ENCODE results near the gene CCDC137. TPM values are rescaled to one million over a fixed set of nuclear protein-coding genes. Genes with fewer than 3 reads are reported as not detected.

CCDC137 gene
- total RNA-seq, 2 donors from 2014 or later, result 18.5 to 27.7 TPM

DNA sequence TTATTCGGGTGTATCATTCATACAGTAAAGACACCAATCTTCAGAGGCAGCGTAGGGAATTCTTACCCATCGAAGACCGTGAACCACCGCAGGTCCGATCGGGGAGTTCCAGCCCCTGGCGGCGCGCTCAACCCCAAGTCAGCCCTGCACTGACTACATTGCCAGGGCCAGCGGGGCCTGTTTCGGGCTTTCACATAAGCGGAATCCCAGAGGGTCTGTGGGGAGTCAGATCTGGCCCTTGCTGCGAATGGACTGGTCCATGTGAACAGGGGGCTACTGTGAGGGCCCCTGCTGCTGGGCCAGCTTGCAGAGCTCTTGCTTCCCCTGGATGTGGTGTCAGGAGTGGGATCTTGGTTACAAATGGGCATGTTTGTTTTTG lies 17.8 kb upstream of the CCDC137 start:
- intact Hi-C loops (cut with DNase I), result no loop called here
- Histone ChIP-seq H3K36me3 (no peaks in the 10 kb centered on the region), H3K4me1 (replicated peaks) (no peaks in the 10 kb centered on the region), H3K27me3 (replicated peaks; ENCODE audit: insufficient read depth) (peaks cover 15% of the 10 kb centered on the region), H3K9me3 (no peaks in the 10 kb centered on the region), H3K4me3 (no peak overlapping the region), H3K27ac (no peak overlapping the region)
- 74% methylated on average over 14 of the region's 14 CpGs for WGBS
- no peak for DNase-seq (ENCODE audit: low spot score)
- TF ChIP-seq, protein P1, sequence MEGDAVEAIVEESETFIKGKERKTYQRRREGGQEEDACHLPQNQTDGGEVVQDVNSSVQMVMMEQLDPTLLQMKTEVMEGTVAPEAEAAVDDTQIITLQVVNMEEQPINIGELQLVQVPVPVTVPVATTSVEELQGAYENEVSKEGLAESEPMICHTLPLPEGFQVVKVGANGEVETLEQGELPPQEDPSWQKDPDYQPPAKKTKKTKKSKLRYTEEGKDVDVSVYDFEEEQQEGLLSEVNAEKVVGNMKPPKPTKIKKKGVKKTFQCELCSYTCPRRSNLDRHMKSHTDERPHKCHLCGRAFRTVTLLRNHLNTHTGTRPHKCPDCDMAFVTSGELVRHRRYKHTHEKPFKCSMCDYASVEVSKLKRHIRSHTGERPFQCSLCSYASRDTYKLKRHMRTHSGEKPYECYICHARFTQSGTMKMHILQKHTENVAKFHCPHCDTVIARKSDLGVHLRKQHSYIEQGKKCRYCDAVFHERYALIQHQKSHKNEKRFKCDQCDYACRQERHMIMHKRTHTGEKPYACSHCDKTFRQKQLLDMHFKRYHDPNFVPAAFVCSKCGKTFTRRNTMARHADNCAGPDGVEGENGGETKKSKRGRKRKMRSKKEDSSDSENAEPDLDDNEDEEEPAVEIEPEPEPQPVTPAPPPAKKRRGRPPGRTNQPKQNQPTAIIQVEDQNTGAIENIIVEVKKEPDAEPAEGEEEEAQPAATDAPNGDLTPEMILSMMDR (IDR thresholded peaks at IDR 0.05), result no peak
- TF ChIP-seq POLR2A (IDR thresholded peaks at IDR 0.05), result no peak
- no peak for TF ChIP-seq POLR2AphosphoS5 (IDR thresholded peaks at IDR 0.05)

DNA sequence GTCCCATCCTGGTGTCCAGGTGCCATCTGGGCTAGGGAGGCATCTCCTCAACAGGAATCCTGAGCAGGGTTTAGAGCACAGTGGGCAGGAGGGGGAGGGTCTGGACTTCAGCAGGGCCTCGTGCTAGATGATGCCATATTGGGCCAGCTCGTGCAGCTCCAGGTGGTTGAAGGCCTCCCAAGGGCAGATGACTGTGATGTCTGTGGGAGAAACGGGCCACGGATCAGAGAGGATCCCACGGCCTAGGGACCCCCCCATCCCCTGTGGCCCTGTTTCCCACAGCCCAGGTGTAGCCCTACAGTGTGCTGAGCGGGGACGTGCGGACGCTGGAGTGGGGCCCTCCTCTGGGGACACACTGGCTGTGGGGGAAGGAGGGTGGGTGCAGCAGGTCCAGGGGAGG lies 15.6 kb upstream of the CCDC137 start:
- Histone ChIP-seq H3K4me1 (replicated peaks) (no peaks in the 10 kb centered on the region), H3K27ac (no peak overlapping the region), H3K9me3 (no peaks in the 10 kb centered on the region), H3K4me3 (no peak overlapping the region), H3K27me3 (replicated peaks; ENCODE audit: insufficient read depth) (peaks cover 15% of the 10 kb centered on the region), H3K36me3 (no peaks in the 10 kb centered on the region)
- intact Hi-C loops (cut with DNase I), result no loop called here
- 70% methylated on average over 9 of the region's 9 CpGs for WGBS
- DNase-seq (ENCODE audit: low spot score), result no peak
- TF ChIP-seq, protein P1 (IDR thresholded peaks at IDR 0.05), result no peak
- TF ChIP-seq POLR2A (IDR thresholded peaks at IDR 0.05) (no peak), POLR2AphosphoS5 (IDR thresholded peaks at IDR 0.05) (no peak)

DNA sequence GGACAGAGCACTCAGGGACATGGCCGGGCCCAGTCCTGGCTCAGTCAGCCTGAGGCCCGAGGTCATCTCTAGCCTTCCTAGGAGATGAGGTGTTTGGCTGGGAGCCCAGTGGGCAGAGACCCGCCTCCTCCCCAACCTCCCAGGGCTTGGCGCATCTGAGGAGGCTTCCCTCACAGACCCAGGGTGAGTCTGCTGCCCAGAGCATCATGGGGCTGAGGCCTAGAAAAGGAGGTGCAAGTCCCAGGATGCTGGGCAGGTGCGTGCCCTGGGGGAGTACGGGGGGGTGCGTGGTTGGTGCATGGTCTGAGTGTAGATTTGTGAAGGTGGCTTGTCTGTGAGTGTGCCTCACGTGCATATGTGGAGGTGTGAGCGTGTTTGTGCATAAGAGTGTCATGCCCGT lies 14.8 kb upstream of the CCDC137 start:
- H3K27ac ChIP-seq, result no peak overlapping the region
- intact Hi-C loops (cut with DNase I), result no loop called here
- TF ChIP-seq, protein P1 (IDR thresholded peaks at IDR 0.05), result no peak
- TF ChIP-seq POLR2AphosphoS5 (IDR thresholded peaks at IDR 0.05), result no peak
- TF ChIP-seq POLR2A (IDR thresholded peaks at IDR 0.05), result no peak
- H3K9me3 ChIP-seq, result no peaks in the 10 kb centered on the region
- no peaks in the 10 kb centered on the region for H3K36me3 ChIP-seq
- 79% methylated on average over 9 of the region's 10 CpGs for WGBS
- H3K4me1 ChIP-seq (replicated peaks), result no peaks in the 10 kb centered on the region
- H3K27me3 ChIP-seq (replicated peaks; ENCODE audit: insufficient read depth), result peaks cover 15% of the 10 kb centered on the region
- no peak overlapping the region for H3K4me3 ChIP-seq
- DNase-seq (ENCODE audit: low spot score), result no peak

DNA sequence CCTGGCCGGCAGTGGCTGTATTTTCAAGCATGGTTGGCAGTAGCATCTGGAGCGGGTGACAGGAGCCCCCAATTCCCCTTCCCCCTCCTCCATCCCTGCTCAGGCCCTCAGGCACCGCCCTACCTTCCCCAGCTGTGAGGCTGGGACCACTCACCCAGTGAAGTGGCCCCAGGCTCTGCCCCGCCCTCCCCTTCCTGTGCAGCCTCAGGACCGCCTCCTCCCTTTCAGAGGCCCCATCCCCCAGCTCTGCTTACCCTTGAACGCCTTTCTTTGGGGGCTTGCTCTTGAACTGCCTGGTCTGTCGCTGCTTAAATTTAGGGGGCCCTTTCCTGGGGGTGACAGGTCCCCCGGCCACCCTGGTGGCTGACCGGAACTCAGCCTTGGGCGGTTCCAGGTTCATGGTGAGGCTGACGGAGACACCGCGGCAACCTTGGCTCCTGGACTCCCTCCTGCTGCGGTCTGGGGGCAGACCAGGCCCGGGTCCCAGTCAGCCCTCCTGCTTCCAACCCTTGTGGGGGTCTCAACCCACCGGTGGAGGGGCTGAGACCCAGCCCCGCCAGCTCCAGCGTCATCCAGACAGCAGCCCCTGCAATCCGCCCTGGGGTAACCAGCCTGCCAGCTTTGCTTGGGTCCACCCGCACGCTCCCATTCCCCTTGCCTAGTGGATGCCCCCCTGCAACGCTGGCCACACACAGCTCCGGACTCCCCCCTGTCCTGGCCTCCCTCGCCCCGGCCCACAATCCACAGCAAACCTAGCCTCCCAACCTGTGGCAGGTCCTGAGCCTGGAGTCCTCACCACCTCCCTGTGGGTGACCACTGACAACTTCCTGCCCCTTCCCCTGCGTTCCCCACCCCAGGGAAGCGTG lies 13.4 kb upstream of the CCDC137 start:
- Histone ChIP-seq H3K27ac (no peak overlapping the region), H3K4me1 (replicated peaks) (no peaks in the 10 kb centered on the region), H3K27me3 (replicated peaks; ENCODE audit: insufficient read depth) (peaks cover 9% of the 10 kb centered on the region), H3K36me3 (no peaks in the 10 kb centered on the region), H3K4me3 (no peak overlapping the region), H3K9me3 (no peaks in the 10 kb centered on the region)
- WGBS, result 29% methylated on average over 27 of the region's 27 CpGs
- DNase-seq (ENCODE audit: low spot score), result no peak
- intact Hi-C loops (cut with DNase I), result no loop called here
- TF ChIP-seq POLR2AphosphoS5 (IDR thresholded peaks at IDR 0.05) (no peak), POLR2A (IDR thresholded peaks at IDR 0.05) (no peak)
- TF ChIP-seq, protein P1 (IDR thresholded peaks at IDR 0.05), result no peak

Measured in prostate gland (tissue), 2 donors.